Renal cortex interstitium (tissue), 11 donors: ENCODE measurements around the gene HP1BP3. TPM values are rescaled to one million over a fixed set of nuclear protein-coding genes. Genes with fewer than 3 reads are reported as not detected.

ENCODE experiments used
- DNase-seq, 11 donors: peaks; one replicate each; pipeline ENCODE4 v3.0.0-alpha.2; 2013; ENCODE audit warnings: low read depth in 9 of 11, low spot score in 4 of 11; ENCODE audit errors: extremely low read depth in 1 of 11
- polyA plus RNA-seq, 3 donors: library from polyadenylated mRNA; unstranded; fragments of 120-200 nt; gene quantifications; one replicate each; pipeline ENCODE4 v1.2.1, GENCODE V29; 2013; ENCODE audit not compliant: insufficient read length in 3 of 3

Gene HP1BP3
- polyA plus RNA-seq, 3 donors = 278 to 383 (median 294) TPM

GRCh38 chr1:20732071-20732587 lies 55.0 kb downstream of the HP1BP3 start:
- DNase-seq = peak in 8 of 11 donors; percentile 53 to 78 (median 63)

- DNase-seq = no peak
Measured at GRCh38 chr1:20731057-20731991, 55.8 kb downstream of the HP1BP3 start.

GRCh38 chr1:20730690-20731056 lies 56.4 kb downstream of the HP1BP3 start:
- no peak for DNase-seq

- DNase-seq = no peak
Measured at GRCh38 chr1:20729990-20730689, 57.0 kb downstream of the HP1BP3 start.

- no peak for DNase-seq
Measured at GRCh38 chr1:20729155-20729931, 57.8 kb downstream of the HP1BP3 start.

GRCh38 chr1:20728371-20729154 lies 58.5 kb downstream of the HP1BP3 start:
- no peak for DNase-seq

- no peak for DNase-seq
Measured at GRCh38 chr1:20727746-20728316, 59.3 kb downstream of the HP1BP3 start.

- DNase-seq = no peak
Measured at GRCh38 chr1:20726932-20727745, 60.0 kb downstream of the HP1BP3 start.

- DNase-seq = no peak
Measured at GRCh38 chr1:20726118-20726911, 60.8 kb downstream of the HP1BP3 start.

GRCh38 chr1:20725189-20726117 lies 61.7 kb downstream of the HP1BP3 start:
- DNase-seq = no peak

- DNase-seq = no peak
Measured at GRCh38 chr1:20724364-20725188, 62.5 kb downstream of the HP1BP3 start.

- no peak for DNase-seq
Measured at GRCh38 chr1:20723537-20724363, 63.4 kb downstream of the HP1BP3 start.

GRCh38 chr1:20723159-20723536 lies 64.0 kb downstream of the HP1BP3 start:
- DNase-seq = no peak
